KOPT-K1 (cell line): Measurements from ENCODE around the gene PMAIP1.

ENCODE experiments used
- H3K27ac ChIP-seq: fragments of 200-600 bp; sonication (generic); 2 replicates; pipeline ENCODE4 v1.5.1; 2016; ENCODE audit warnings: antibody characterized with exemption, mild to moderate bottlenecking, low read depth, low read length; ENCODE audit not compliant: poor library complexity, severe bottlenecking
- H3K36me3 ChIP-seq: fragments of 200-600 bp; sonication (generic); 2 replicates; pipeline ENCODE4 v1.5.1; 2017; ENCODE audit warnings: antibody characterized with exemption, mild to moderate bottlenecking, low read length, moderate library complexity; ENCODE audit not compliant: insufficient read depth
- H3K9me3 ChIP-seq: fragments of 200-600 bp; sonication (generic); 2 replicates; pipeline ENCODE4 v1.5.1; 2017; ENCODE audit warnings: antibody characterized with exemption, low read length, mild to moderate bottlenecking; ENCODE audit not compliant: insufficient read depth, poor library complexity, severe bottlenecking

PMAIP1 gene

DNA sequence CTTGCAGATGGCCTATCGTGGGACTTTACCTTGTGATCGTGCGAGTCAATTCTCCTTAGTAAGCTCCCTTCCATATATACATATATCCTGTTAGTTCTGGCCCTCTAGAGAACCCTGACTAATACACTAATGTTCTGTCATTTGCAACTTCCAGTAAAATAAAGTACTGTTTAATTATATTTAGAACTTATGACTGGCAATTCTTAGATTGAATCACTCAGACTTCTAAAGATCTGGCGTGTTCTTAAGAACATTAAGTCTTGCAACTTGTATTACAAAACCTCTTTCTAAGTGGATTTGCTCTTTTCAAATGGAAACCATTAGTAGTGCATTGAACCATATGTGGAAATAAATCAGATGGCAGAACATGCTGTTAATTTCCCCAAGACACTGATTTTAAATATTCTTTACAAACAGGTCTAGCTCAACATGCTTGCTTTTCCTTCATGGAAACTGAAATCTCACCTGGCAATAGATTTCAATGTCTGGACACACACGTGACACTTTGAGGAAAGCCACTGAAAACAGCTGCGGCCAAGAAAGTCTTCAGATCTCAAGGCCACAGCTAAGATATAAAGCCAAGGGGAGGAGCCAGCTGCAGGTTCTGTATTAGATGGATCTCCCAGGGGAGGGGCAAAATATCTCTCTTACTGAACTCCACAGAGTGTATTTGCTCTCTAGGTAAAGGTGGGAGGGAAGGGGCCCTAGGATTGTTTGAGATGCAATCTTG is 50.6 kb downstream of the PMAIP1 start:
- Histone ChIP-seq H3K27ac (no peak overlapping the region), H3K9me3 (no peaks in the 10 kb centered on the region), H3K36me3 (no peaks in the 10 kb centered on the region)

- H3K27ac ChIP-seq = no peak overlapping the region
These were observed 51.8 kb downstream of the PMAIP1 start for GRCh38 chr18:59951591-59951990.

DNA sequence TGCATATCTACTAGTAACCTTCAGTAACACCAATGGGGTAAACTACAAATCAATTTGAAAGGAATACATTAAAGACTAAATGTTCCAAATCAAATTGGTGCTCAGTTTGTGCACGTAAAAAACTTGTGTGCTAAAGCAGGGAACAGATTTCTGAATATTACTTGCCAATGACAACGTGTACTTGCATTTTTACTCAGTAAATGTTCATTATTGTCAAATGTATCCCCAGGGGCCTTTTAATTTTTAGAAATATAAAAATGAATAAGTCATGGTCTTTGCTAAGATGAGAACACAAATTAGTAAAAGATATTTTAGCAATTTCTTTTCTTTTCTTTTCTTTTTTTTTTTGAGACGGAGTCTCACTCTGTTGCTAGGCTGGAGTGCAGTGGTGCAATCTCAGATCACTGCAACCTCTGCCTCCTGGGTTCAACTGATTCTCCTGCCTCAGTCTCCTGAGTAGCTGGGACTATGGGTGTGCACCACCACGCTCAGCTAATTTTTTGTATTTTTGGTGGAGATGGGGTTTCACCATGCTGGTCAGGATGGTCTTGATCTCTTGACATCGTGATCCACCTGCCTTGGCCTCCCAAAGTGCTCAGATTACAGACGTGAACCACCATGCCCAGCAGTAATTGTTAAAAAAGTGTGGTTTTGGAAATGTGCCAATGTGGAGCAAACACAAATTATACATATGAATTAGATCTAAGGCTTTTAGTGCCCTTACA is 52.6 kb downstream of the PMAIP1 start:
- Histone ChIP-seq H3K9me3 (no peaks in the 10 kb centered on the region), H3K36me3 (no peaks in the 10 kb centered on the region), H3K27ac (no peak overlapping the region)

More at GRCh38 chr18:59951591-59951990, 51.8 kb downstream of the PMAIP1 start:
- no peaks in the 10 kb centered on the region for H3K9me3 ChIP-seq
- H3K36me3 ChIP-seq = no peaks in the 10 kb centered on the region
